ENCODE data around the gene CDCA4.
A peak's percentile ranks its signal among the peaks of the same experiment; 100 is the strongest.

Gene CDCA4

DNA sequence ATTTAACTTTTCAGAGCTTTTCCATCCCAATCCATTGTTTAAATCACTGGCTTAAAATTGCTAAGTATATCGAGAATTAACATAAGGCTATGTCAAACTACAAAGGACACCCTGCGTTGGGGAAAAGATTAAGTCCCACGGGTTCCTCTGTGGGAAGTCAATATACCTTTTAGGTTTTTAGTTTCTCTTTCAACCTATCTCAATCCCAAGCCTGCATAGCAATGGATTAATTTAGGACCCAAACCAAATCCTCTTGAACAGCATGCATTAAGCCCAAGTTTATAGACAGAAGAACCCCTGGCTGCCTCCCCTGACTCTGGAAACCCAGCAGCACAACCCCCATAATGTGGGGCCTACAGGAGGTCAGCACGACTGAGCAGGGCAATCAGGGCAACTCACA is 6.3 kb downstream of the CDCA4 start:
- H3K27ac ChIP-seq = no peak overlapping the region
- no peak for TF ChIP-seq CTCF (IDR thresholded peaks at IDR 0.05; ENCODE audit: low read depth, low read length)
- H3K36me3 ChIP-seq = peaks cover 74% of the 10 kb centered on the region
- no peak for DNase-seq
- H3K4me3 ChIP-seq (ENCODE audit: low read depth, low read length) = no peak overlapping the region
- H3K27me3 ChIP-seq (ENCODE audit: insufficient read depth, low read depth, severe bottlenecking) = no peaks in the 10 kb centered on the region
- H3K9me3 ChIP-seq (ENCODE audit: severe bottlenecking) = no peaks in the 10 kb centered on the region

- H3K9me3 ChIP-seq (ENCODE audit: severe bottlenecking) = no peaks in the 10 kb centered on the region
- H3K27me3 ChIP-seq (ENCODE audit: insufficient read depth, low read depth, severe bottlenecking) = no peaks in the 10 kb centered on the region
- no peak for DNase-seq
- H3K36me3 ChIP-seq = peaks cover 74% of the 10 kb centered on the region
- no peak overlapping the region for H3K4me3 ChIP-seq (ENCODE audit: low read depth, low read length)
- no peak for TF ChIP-seq CTCF (IDR thresholded peaks at IDR 0.05; ENCODE audit: low read depth, low read length)
- H3K27ac ChIP-seq = no peak overlapping the region
Observed at GRCh38 chr14:105014032-105014431, 6.9 kb downstream of the CDCA4 start.

DNA sequence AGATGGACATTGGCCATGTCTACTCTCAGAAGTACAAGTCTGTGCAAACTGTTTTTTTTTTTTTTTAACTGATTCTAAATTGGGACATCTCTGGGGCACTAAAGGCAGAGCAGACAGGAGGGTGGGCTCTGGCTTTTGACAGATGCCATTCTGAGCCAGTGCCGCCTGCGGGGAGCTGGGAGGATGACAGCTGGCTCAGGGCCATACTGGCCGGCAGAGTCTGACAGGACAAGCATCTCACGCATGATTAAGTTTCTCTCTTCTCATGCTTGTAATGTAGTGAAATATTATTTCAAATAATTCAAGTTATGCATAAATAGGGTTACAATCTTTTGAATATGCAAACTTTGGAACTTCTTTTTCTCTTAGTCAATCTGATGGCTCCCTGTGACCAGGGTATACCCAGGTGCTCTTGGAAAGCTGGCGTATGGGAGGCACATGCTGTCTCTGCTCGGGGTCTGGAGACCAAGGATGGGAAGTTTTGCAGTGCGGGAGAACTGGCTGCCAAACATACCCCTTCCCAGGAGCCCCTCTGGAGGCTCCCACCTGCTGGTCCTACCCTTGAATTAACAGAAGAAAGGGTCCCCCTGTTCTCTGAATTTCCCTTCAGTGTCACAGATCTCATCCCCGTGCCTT is 7.6 kb downstream of the CDCA4 start:
- no peaks in the 10 kb centered on the region for H3K27me3 ChIP-seq (ENCODE audit: insufficient read depth, low read depth, severe bottlenecking)
- H3K4me3 ChIP-seq (ENCODE audit: low read depth, low read length) = no peak overlapping the region
- H3K9me3 ChIP-seq (ENCODE audit: severe bottlenecking) = no peaks in the 10 kb centered on the region
- TF ChIP-seq CTCF (IDR thresholded peaks at IDR 0.05; ENCODE audit: low read depth, low read length) = no peak
- H3K27ac ChIP-seq = no peak overlapping the region
- no peak for DNase-seq
- H3K36me3 ChIP-seq = peaks cover 74% of the 10 kb centered on the region

GRCh38 chr14:105012171-105012985 is 8.5 kb downstream of the CDCA4 start:
- no peaks in the 10 kb centered on the region for H3K9me3 ChIP-seq (ENCODE audit: severe bottlenecking)
- DNase-seq = no peak

GRCh38 chr14:105011312-105011990 is 9.4 kb downstream of the CDCA4 start:
- Histone ChIP-seq H3K27me3 (ENCODE audit: insufficient read depth, low read depth, severe bottlenecking) (no peaks in the 10 kb centered on the region), H3K36me3 (peaks cover 69% of the 10 kb centered on the region), H3K4me3 (ENCODE audit: low read depth, low read length) (no peak overlapping the region), H3K27ac (no peak overlapping the region), H3K9me3 (ENCODE audit: severe bottlenecking) (no peaks in the 10 kb centered on the region)
- DNase-seq = no peak
- TF ChIP-seq CTCF (IDR thresholded peaks at IDR 0.05; ENCODE audit: low read depth, low read length) = no peak

More at GRCh38 chr14:105012171-105012985, 8.5 kb downstream of the CDCA4 start:
- 0 out of 2 replicates have a peak, but pooled peaks have one; percentile 10 for TF ChIP-seq CTCF (IDR thresholded peaks at IDR 0.05; ENCODE audit: low read depth, low read length)
- Histone ChIP-seq H3K27ac (no peak overlapping the region), H3K27me3 (ENCODE audit: insufficient read depth, low read depth, severe bottlenecking) (no peaks in the 10 kb centered on the region), H3K4me3 (ENCODE audit: low read depth, low read length) (no peak overlapping the region), H3K36me3 (peaks cover 75% of the 10 kb centered on the region)

Data from WERI-Rb-1 (cell line).